GM20000 (cell line): ENCODE results near the gene ATG14.
A peak's percentile ranks its signal among the peaks of the same experiment; 100 is the strongest.
"Not testable (repeated sequence)": the region's sequence is repeated elsewhere in the genome, so short reads cannot be mapped to it uniquely, and the experiment has no call there.

Experiments used
- DNase-seq: peaks from one replicate; pipeline ENCODE4 v3.0.0; 2012; ENCODE audit warnings: low spot score
- TF ChIP-seq, protein P1 (sequence below): IDR thresholded peaks from 2 replicates; pipeline ENCODE4 v1.5.1; 2012; ENCODE audit warnings: mild to moderate bottlenecking, control low read depth; ENCODE audit errors: extremely low read depth, missing control alignments

ATG14 gene

GRCh38 chr14:55432628-55433027, 21.0 kb upstream of the ATG14 start:
- TF ChIP-seq, protein P1, sequence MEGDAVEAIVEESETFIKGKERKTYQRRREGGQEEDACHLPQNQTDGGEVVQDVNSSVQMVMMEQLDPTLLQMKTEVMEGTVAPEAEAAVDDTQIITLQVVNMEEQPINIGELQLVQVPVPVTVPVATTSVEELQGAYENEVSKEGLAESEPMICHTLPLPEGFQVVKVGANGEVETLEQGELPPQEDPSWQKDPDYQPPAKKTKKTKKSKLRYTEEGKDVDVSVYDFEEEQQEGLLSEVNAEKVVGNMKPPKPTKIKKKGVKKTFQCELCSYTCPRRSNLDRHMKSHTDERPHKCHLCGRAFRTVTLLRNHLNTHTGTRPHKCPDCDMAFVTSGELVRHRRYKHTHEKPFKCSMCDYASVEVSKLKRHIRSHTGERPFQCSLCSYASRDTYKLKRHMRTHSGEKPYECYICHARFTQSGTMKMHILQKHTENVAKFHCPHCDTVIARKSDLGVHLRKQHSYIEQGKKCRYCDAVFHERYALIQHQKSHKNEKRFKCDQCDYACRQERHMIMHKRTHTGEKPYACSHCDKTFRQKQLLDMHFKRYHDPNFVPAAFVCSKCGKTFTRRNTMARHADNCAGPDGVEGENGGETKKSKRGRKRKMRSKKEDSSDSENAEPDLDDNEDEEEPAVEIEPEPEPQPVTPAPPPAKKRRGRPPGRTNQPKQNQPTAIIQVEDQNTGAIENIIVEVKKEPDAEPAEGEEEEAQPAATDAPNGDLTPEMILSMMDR = no peak
- DNase-seq = no peak

GRCh38 chr14:55430024-55430690, 18.5 kb upstream of the ATG14 start:
- peak; percentile 68 for DNase-seq
- TF ChIP-seq, protein P1 = peak; percentile 32

DNA sequence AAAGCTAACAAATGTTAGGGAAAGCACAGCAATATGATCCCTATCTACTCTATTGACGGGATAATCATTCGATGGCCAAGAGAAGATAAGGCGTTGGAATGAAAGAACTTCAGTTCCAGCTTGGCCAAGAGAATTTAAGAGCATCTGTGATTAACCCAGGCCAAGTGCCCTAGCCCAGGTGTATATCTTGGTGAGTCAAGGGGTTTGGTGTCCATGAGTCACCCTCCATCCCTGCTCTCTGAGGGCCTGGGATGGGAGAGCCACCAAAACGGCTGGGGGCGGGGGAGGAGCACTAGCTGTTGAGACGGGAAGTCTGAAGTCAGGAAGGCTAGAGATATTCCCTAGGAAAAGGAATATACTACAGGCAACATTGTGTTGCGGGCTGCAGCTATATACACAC, 15.8 kb upstream of the ATG14 start:
- DNase-seq = no peak
- TF ChIP-seq, protein P1 = no peak

GRCh38 chr14:55426891-55427290, 15.3 kb upstream of the ATG14 start:
- DNase-seq = no peak
- TF ChIP-seq, protein P1 = no peak

GRCh38 chr14:55425091-55425490, 13.5 kb upstream of the ATG14 start:
- TF ChIP-seq, protein P1 = no peak
- DNase-seq = no peak

DNA sequence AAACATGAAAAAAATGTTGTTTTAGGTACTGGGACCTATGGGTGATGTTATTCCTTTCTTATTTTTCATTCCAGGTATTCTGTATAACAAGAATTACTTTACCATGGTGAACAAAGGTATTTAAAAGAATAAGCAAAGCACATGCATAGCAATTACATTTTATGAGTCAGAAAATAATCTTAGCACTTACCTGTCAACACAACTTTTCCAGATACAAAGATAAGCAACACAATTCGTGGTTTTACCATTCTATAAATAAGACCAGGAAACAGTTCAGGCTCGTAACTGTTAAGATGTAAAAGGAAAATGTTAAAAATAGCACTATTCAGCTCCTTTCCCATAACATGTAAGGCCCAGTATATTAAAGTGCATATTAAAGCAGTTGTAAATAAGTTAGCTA, 12.3 kb upstream of the ATG14 start:
- no peak for DNase-seq
- TF ChIP-seq, protein P1 = no peak

- DNase-seq = not testable (repeated sequence)
Measured at GRCh38 chr14:55422338-55422737, 10.7 kb upstream of the ATG14 start.

GRCh38 chr14:55419663-55420062, 8.0 kb upstream of the ATG14 start:
- TF ChIP-seq, protein P1 = no peak

More at GRCh38 chr14:55419663-55420062, 8.0 kb upstream of the ATG14 start:
- DNase-seq = no peak
